HTERT RPE-1 (cell line): ENCODE data around the gene WNT6.
"Not testable (repeated sequence)": the region's sequence is repeated elsewhere in the genome, so short reads cannot be mapped to it uniquely, and the experiment has no call there.

ENCODE experiments used
- in situ Hi-C: fragments of 300-500 bp; cut with MboI; formaldehyde crosslinking; loops from 4 replicates; pipeline ENCODE4 v1.14.3; 2020; ENCODE audit warnings: low sequenced_read_pairs

The WNT6 gene

DNA sequence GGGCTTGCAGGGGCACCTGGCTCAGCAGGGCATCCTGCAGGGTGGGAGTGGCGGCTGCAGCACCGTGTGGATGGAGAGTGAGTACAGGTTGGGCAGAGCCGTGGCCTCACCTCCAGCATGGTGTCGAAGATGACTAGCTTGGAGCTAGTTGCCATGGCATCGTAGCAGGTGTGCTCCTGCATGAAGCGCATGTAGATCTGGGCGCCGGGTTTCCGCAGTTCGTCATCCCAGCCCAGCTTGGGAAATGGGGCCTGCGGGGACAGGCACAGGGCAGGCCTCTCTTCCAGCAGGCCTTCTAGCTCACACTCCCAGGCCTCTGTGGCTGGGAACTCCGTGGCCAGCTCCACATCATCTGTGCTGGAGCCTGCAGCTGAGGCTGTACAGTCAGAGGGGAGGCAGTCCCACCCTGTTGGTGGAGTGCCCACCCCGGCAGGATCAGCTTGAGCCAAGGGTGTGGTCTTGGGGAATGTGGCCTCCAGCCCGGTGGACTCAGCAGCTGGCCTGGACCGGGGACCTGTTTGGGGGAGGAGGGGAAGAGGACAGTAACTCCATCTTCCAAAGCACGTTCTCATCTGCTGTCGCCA is 29.6 kb upstream of the WNT6 start:
- in situ Hi-C loops = no loop called here

GRCh38 chr2:218830526-218831306 is 28.9 kb upstream of the WNT6 start:
- in situ Hi-C loops = no loop called here

- in situ Hi-C loops = no loop called here
Measured at GRCh38 chr2:218831378-218831990, 28.1 kb upstream of the WNT6 start, which contains the start of gene PRKAG3. Gene PRKAG3 (minus strand): TSS chr2:218831803.

DNA sequence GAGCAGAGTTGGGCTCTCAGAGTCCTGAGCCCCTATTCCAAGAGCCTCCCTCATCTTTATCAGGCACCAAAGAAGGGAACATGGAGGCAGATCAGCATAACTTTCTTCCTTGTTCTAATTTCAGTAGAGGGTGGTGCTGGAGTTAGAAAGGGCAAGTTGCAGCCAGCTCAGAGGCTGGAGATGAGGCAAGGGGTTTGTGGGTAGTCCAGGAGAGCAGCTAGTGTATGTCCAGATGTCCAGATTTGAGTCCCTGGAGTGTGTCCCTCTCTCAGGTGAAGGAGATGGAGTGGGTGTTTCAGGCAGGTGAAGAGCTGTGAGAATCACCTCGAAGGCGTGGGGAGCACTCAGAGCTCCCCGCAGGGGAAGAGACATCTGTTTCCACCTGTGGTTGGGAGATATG is 27.5 kb upstream of the WNT6 start:
- in situ Hi-C loops = no loop called here

GRCh38 chr2:218832520-218832919 is 27.1 kb upstream of the WNT6 start:
- in situ Hi-C loops = no loop called here

DNA sequence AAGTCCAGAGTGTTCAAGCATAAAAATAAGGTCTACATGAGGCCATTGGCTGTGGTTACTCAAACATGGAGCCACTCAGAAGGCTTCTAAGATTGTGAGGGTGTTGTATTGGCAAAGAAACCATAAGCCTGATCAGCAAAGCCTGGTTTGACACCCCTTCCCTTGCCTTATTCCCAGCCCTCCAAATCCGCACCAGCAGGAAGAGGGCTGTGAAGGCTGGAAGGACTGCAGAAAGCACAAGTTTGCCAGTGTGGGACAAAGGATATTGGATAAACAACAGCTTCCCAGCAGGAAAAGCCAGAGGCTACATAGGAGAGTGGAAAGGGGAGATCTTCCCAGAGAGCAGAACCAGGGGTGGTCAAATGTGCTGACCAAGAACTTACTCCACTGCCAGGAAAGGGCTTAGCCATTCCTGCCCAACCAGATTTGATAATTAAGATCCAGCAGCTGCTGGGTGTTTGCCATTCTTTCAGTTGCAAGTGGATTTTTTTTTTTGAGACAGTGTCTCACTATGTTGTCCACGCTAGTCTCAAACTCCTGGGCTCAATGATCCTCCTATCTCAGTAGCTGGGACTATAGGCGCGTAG is 26.5 kb upstream of the WNT6 start:
- in situ Hi-C loops = no loop called here

DNA sequence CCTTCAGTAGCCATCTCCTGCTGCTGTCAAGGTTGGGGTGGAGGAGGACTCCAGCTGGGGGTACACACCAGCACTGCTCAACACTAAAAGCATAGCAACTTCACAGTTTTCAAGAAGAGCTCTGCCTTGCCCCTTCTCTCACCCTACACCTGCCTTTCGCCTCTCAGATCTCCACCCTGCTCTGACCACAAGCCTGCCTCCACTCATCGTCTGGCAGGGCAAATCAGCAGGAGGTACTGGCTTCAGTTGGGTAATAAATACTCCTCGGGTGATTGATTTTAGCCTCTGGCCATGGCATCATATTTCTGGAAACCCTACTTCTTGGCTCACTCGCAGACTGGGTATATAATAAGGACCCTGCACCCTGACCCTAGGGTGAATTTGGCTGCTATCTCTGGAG is 24.9 kb upstream of the WNT6 start:
- in situ Hi-C loops = no loop called here

DNA sequence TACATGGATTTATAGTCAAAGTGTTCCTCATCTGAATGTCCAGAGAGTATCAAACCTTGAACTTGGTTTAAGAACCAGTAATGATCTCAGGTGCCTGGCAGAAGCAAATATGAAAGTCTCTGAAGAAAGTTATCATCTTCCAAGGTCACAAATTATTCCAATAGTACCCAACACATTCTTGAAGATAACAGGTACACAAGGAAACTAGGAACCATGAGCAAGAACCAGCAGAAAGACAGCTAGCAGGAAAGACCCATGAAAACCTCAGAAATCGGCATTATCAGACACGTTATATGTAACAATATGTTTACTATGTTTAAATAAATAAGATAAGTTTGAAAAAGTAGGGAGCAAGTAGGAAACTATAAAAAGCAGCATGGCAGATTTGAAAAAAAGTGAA is 22.1 kb upstream of the WNT6 start:
- in situ Hi-C loops = no loop called here

- in situ Hi-C loops = no loop called here
Measured at GRCh38 chr2:218839430-218839829, 20.2 kb upstream of the WNT6 start.

DNA sequence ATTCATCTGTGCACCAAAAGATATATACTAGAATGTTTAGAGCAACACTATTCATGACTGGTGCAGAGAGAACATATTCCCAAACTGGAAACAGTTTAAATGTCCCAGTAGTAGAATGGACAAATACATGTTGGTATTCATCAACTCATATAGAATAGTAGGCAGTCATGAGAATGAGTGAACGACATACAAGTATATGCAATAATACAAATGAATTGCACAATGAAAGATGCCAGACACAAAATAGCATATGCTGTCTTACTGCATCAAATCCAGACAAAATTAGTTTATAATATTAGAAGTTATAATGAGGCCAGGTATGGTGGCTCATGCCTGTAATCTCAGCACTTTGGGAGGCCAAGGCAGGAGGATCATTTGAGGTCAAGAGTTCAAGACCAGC is 19.7 kb upstream of the WNT6 start:
- in situ Hi-C loops = no loop called here

- in situ Hi-C loops = not testable (repeated sequence)
Measured at GRCh38 chr2:218844334-218844733, 15.3 kb upstream of the WNT6 start.

DNA sequence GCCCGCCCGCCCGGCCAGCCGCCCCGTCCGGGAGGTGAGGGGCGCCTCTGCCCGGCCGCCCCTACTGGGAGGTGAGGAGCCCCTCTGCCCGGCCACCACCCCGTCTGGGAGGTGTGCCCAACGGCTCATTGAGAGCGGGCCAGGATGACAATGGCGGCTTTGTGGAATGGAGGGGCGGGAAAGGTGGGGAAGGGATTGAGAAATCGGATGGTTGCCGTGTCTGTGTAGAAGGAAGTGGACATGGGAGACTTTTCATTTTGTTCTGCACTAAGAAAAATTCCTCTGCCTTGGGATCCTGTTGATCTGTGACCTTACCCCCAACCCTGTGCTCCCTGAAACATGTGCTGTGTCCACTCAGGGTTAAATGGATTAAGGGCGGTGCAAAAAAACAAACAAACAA is 12.6 kb upstream of the WNT6 start:
- in situ Hi-C loops = not testable (repeated sequence)

- in situ Hi-C loops = no loop called here
Measured at GRCh38 chr2:218849721-218850120, 9.9 kb upstream of the WNT6 start.

- in situ Hi-C loops = no loop called here
Measured at GRCh38 chr2:218850796-218851195, 8.8 kb upstream of the WNT6 start.

- in situ Hi-C loops = no loop called here
Measured at GRCh38 chr2:218851286-218851685, 8.3 kb upstream of the WNT6 start.

GRCh38 chr2:218852911-218853667 is 6.5 kb upstream of the WNT6 start:
- in situ Hi-C loops = no loop called here

DNA sequence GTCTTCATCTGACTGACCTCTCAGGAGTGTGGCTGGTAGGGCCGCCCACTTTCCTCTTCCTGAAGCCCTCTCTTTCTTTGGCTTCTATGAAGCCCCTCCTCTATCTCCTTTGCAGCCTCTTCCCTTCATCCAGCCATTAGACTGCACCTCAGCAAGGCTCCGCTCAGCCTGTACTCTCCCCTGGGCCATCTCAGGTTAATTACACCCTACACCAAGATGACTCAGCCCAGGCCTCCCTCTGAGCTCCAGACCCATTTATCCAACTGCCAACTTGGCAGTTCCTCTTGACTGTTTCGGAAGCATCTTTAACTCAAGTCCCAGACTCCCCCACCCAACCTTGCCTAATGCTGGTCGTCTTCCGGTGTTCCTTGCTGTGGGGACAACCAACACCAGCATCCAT is 5.8 kb upstream of the WNT6 start:
- in situ Hi-C loops = no loop called here

- in situ Hi-C loops = no loop called here
Measured at GRCh38 chr2:218854860-218855259, 4.7 kb upstream of the WNT6 start.

GRCh38 chr2:218855305-218856166 is 4.1 kb upstream of the WNT6 start:
- in situ Hi-C loops = no loop called here

- in situ Hi-C loops = no loop called here
Measured at GRCh38 chr2:218856167-218856895, 3.3 kb upstream of the WNT6 start.
